Non-pigmented ciliary epithelial cell (primary cell): ENCODE measurements around the gene SCN3B.
A peak's percentile ranks its signal among the peaks of the same experiment; 100 is the strongest.
"Not testable (repeated sequence)": the region's sequence is repeated elsewhere in the genome, so short reads cannot be mapped to it uniquely, and the experiment has no call there.

ENCODE experiments used
- DNase-seq: peaks from one replicate; pipeline ENCODE4 v3.0.0-alpha.2; 2010; ENCODE audit warnings: low read depth

SCN3B gene

GRCh38 chr11:123654566-123655081 lies at the start of gene SCN3B:
Gene SCN3B (minus strand): TSS chr11:123654624. CDS start chr11:123653801, 823 bp downstream.
- DNase-seq, result peak; percentile 48

- no peak for DNase-seq
Measured at GRCh38 chr11:123702696-123703095, 48.3 kb upstream of the SCN3B start.

GRCh38 chr11:123702139-123702538 lies 47.7 kb upstream of the SCN3B start:
- DNase-seq, result no peak

- no peak for DNase-seq
Measured at GRCh38 chr11:123700772-123701171, 46.3 kb upstream of the SCN3B start.

- no peak for DNase-seq
Measured at GRCh38 chr11:123698546-123699127, 44.2 kb upstream of the SCN3B start.

- no peak for DNase-seq
Measured at GRCh38 chr11:123696183-123696582, 41.8 kb upstream of the SCN3B start.

- no peak for DNase-seq
Measured at GRCh38 chr11:123695231-123695630, 40.8 kb upstream of the SCN3B start.

- DNase-seq, result no peak
Measured at GRCh38 chr11:123694551-123694950, 40.1 kb upstream of the SCN3B start.

GRCh38 chr11:123692961-123693360 lies 38.5 kb upstream of the SCN3B start:
- no peak for DNase-seq

GRCh38 chr11:123690485-123690884 lies 36.1 kb upstream of the SCN3B start:
- DNase-seq, result peak; percentile 28

- no peak for DNase-seq
Measured at GRCh38 chr11:123684601-123685000, 30.2 kb upstream of the SCN3B start.

GRCh38 chr11:123683428-123684170 lies 29.2 kb upstream of the SCN3B start:
- DNase-seq, result no peak

- DNase-seq, result no peak
Measured at GRCh38 chr11:123682696-123683410, 28.4 kb upstream of the SCN3B start.

GRCh38 chr11:123681030-123681429 lies 26.6 kb upstream of the SCN3B start:
- DNase-seq, result no peak

GRCh38 chr11:123678246-123678645 lies 23.8 kb upstream of the SCN3B start:
- no peak for DNase-seq

- DNase-seq, result no peak
Measured at GRCh38 chr11:123677510-123677909, 23.1 kb upstream of the SCN3B start.

- DNase-seq, result no peak
Measured at GRCh38 chr11:123674297-123674696, 19.9 kb upstream of the SCN3B start.

- no peak for DNase-seq
Measured at GRCh38 chr11:123672568-123672967, 18.1 kb upstream of the SCN3B start.

GRCh38 chr11:123671534-123671933 lies 17.1 kb upstream of the SCN3B start:
- no peak for DNase-seq

GRCh38 chr11:123670081-123670480 lies 15.7 kb upstream of the SCN3B start:
- no peak for DNase-seq

- DNase-seq, result no peak
Measured at GRCh38 chr11:123665306-123665705, 10.9 kb upstream of the SCN3B start.

GRCh38 chr11:123659965-123660364 lies 5.5 kb upstream of the SCN3B start:
- not testable (repeated sequence) for DNase-seq

GRCh38 chr11:123659311-123659710 lies 4.9 kb upstream of the SCN3B start:
- DNase-seq, result no peak
